ENCODE data around the gene ELOVL7.
A peak's percentile ranks its signal among the peaks of the same experiment; 100 is the strongest.
"Not testable (repeated sequence)": the region's sequence is repeated elsewhere in the genome, so short reads cannot be mapped to it uniquely, and the experiment has no call there.

Gene ELOVL7

DNA sequence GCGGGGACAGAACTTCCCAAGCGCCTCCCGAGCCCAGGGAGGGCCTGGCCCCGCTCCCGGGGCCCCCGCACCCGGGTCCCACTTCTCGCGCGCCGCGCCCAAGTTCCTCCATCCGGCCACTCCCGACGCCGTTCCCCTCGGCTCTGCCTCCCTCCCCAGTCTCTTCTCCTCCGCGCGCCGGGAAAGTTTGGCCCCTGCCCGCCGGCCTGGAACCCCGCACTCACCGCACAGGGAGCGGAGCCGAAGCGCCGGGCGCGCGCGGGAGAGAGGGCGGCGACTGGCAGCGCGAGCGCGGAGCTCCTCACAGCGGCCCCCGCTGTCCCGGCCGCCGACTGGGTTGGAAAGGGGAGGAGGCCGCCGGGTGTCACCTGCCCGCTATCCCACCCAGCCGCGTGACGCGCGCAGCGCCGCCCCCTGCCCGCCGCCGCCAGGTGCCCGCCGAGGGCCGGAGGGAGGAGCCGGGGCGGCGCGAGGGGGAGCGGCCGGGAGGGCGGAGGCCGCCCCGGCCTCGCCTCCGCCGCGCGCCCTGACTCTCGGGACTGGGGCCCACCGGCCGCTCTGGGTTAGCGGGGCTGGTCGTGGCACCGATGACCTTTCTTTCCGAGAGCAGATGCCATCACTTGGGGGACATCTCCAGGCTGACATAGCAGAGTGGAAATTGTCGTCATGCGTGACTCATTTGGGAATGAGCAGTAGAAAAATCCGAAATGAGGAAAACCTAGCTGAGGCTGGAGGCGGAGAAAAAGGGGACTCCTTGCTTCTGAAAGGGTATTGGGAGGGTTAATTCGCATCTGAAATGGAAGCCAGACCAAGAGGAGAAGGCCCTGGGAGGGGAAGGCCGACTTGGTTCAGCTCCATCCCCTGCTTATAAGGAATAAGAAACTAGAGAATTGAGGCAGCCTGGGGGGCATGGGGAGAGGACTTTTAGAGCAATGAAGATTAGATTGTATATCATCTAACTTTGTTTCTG is at the start of gene ELOVL7:
TSS of gene ELOVL7 (minus strand) at position 334 of the 970 bp plus-strand sequence. CDS start 56,872 bp downstream, outside the sequence.
- DNase-seq (ENCODE audit: insufficient read length, low spot score) (peak; percentile 67), FAIRE-seq (peak; percentile 89)

DNA sequence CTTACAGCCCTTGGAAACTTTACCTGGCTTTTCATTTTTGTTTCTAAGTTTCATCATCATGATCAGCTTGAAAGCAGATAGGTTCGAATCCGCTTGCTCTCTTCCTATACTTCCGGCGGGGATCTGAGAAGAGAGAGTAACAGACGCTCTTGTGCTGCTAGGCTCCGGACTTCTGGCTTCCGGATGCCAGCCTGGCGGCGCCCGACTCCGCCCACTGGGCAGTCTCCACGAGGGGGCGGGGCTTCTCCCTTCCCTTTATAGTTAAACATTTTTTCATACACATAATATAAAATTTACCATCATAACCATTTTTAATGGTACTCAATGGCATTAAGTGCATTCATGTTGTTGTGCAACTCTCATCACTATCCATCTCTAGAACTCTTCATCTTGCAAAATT is 49.5 kb upstream of the ELOVL7 start:
- FAIRE-seq (no peak), DNase-seq (ENCODE audit: insufficient read length, low spot score) (no peak)

DNA sequence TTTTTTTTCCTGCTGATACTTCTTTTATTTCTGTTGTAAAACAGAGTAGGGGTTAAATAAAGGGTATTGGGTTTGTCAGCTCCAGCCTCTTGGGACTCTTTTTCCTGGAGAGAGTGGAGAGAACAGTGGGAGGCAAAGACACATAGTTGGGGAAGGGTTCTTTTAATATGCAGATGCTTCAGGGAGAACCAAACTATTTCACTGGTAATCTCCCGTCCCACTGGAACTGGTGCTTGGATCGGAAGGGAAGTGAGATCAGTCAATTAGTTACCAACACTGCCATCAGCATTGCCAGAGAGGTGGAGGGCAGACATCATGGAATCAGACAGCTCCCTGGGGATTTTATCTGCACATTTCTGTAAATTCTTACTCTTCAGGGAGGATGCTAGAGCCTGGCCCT is 47.6 kb upstream of the ELOVL7 start:
- DNase-seq (ENCODE audit: insufficient read length, low spot score): no peak
- FAIRE-seq: no peak

GRCh38 chr5:60888359-60889061 is 44.4 kb upstream of the ELOVL7 start:
- no peak for FAIRE-seq

GRCh38 chr5:60887746-60888145 is 43.7 kb upstream of the ELOVL7 start:
- FAIRE-seq: no peak
- DNase-seq (ENCODE audit: insufficient read length, low spot score): no peak

More at GRCh38 chr5:60888359-60889061, 44.4 kb upstream of the ELOVL7 start:
- DNase-seq (ENCODE audit: insufficient read length, low spot score): no peak

DNA sequence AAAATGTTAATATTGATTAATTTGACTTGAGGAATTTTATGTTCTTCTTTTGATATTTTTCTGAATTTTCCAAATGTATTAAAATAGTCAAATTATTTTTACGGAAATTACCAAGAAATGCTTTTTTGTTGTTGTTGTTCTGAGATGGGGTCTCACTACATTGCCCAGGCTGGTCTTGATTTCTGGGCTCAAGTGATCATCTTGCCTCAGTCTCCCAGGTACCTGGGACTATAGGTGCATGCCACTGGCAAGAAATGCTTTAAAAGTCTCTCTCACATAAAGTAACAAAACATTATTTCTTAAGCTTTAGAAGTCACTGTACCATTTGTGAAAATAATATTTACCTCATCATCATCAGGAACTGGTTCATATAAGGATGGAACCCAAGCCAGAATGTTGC is 43.0 kb upstream of the ELOVL7 start:
- DNase-seq (ENCODE audit: insufficient read length, low spot score) (no peak), FAIRE-seq (no peak)

DNA sequence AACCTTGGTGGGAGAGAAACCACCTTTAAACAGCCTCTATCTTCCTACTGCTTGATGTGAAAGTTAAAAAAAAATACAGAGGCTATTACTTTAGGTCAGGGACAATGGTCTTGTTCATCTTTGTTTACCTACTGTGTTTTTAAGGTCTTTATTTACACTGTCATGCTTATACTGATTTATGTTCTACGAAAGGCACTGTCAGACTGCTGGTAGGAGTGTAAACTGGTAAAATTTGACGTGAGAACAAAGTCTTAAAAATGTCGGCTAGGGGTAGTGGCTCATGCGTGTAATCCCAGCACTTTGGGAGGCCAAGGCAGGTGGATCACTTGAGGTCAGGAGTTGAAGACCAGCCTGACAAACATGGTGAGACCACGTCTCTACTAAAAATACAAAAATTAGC is 42.1 kb upstream of the ELOVL7 start:
- DNase-seq (ENCODE audit: insufficient read length, low spot score) (no peak), FAIRE-seq (no peak)

GRCh38 chr5:60883229-60883628 is 39.2 kb upstream of the ELOVL7 start:
- no peak for FAIRE-seq
- DNase-seq (ENCODE audit: insufficient read length, low spot score): peak; percentile 29

DNA sequence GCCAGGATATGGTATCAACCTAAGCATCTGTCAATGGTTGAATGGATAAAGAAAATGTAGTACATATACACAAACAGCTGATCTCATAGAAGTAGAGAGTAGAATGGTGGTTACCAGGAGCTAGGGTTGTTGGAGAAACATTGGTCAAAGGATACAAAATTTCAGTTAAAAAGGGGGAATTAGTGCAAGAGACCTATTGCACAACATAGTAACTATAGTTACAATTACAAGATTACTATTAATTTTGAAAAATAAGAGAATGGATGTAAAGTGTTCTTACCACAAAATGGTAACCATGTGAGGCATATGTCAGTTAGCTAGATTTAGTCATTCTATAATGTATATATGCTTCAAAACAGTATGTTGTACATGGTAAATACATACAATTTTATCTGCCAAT is 28.8 kb upstream of the ELOVL7 start:
- FAIRE-seq: no peak
- DNase-seq (ENCODE audit: insufficient read length, low spot score): no peak

GRCh38 chr5:60870857-60871256 is 26.8 kb upstream of the ELOVL7 start:
- FAIRE-seq: no peak
- DNase-seq (ENCODE audit: insufficient read length, low spot score): no peak

DNA sequence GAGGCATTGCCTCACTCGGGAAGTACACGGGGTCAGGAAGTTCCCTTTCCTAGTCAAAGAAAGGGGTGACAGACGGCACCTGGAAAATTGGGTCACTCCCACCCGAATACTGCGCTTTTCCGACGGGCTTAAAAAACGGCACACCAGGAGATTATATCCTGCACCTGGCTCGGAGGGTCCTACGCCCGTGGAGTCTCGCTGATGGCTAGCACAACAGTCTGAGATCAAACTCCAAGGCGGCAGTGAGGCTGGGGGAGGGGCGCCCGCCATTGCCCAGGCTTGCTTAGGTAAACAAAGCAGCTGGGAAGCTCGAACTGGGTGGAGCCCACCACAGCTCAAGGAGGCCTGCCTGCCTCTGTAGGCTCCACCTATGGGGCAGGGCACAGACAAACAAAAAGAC is 16.5 kb upstream of the ELOVL7 start:
- not testable (repeated sequence) for FAIRE-seq; DNase-seq (ENCODE audit: insufficient read length, low spot score)

DNA sequence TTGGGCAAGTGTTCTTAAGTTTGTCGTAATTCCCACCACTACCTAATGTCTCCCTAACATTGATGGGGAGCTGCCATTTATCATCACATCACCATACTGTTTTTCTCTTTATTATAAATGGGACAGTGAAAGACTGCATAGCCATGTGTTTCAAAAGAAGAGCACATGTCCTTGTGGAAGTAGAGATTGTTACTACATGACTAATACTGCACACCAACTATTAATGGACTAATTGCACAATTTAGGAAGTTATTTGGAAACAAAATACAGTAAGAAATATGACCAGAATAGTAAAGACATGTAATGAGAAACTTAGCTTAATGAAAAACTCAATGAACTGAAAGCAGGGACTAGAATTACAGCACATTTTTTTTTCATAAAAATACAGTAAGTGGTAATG is 12.0 kb upstream of the ELOVL7 start:
- no peak for DNase-seq (ENCODE audit: insufficient read length, low spot score)
- no peak for FAIRE-seq

DNA sequence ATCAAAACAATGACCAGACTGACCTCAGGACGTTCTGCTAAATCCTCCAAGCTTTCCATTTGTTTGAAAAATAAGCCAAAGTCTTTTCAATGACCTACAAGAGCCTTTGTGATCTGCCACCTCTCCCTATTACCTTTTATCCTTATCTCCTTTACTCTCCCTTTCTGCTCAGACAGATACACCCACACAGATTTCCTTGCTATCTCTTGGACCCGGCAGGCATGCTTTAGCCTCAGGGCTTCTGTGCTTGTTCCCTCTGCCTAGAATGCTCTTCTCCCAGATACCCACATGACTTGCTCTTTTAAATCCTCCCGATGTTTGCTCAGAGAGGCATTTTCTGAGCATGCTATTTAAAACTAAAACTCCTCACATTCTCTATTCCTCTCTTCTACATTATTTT is 8.9 kb upstream of the ELOVL7 start:
- no peak for FAIRE-seq
- no peak for DNase-seq (ENCODE audit: insufficient read length, low spot score)

DNA sequence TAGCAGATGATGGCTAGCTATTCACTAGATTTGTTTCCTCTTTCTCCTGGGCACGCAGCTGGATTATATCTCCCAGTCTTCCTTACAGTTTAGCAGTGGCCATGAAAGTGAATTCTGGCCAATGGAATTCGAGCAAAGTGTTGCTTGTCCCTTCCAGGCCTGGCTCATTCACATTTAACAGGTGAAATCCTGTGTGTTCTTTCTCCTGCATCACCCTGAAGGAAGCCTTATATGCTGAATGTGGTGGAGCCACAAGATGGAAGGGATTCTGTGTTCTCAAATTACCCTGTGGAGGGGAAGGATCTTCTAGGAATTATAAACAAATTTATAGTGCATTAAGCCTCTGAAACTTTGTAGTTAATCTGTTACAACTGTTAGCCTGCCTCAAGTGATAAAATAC is 8.2 kb upstream of the ELOVL7 start:
- FAIRE-seq (no peak), DNase-seq (ENCODE audit: insufficient read length, low spot score) (no peak)

GRCh38 chr5:60851626-60852025 is 7.6 kb upstream of the ELOVL7 start:
- DNase-seq (ENCODE audit: insufficient read length, low spot score): no peak
- FAIRE-seq: no peak

- FAIRE-seq (no peak), DNase-seq (ENCODE audit: insufficient read length, low spot score) (no peak)
Measured at GRCh38 chr5:60846298-60846697, 2.2 kb upstream of the ELOVL7 start.

DNA sequence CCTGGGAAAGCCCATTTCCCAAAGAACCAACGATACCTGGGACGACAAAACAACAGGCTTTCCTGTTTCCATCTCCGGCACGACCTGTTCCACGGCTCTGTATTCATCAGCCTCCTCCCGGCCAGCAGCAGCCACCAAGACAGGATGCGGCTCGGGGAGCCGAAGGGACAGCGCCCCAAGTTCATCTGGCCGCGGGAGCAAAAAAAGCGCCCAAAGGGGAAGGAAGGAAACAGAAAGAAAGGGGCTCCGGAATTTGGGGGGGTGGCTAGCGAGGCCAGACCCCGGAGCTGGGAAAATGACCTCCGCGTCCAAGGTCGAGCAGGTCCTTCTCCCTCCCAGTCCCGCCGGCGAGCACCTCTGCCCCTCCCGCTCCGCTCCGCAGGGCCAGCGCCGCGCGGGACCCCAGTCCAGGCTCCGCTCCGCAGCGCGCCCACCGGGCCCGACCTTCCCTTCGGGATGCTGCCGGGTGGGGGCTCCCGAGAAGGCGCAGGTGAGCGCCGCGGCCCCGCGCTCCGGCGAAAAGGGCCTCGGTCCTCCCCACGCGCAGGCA is 608 bp downstream of the ELOVL7 start:
- FAIRE-seq (no peak), DNase-seq (ENCODE audit: insufficient read length, low spot score) (peak; percentile 28)

DNA sequence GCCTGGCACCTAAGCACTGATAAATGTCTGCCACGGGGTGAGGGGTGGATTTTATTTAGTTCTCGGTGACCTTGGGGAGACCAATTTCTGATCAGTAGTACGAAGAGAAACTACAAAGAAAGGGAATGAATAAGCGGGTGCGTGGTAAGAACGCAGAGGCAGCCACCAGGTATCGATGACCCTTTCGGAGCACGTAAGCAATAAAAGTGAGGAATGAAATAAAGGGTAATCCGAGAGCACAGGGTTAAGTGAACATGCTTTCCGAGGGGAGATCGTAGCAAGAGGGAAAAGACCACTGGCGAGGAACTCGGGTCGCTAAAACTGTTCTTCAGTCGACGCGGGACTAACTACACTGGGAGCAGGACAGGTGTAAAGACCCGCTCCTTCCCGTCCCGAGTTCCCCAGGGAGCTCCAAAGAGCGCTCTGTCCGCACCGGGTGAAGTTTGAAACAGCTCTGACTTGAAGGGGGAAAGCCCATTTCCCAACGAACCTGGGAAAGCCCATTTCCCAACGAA is 1.1 kb downstream of the ELOVL7 start:
- no peak for FAIRE-seq

DNA sequence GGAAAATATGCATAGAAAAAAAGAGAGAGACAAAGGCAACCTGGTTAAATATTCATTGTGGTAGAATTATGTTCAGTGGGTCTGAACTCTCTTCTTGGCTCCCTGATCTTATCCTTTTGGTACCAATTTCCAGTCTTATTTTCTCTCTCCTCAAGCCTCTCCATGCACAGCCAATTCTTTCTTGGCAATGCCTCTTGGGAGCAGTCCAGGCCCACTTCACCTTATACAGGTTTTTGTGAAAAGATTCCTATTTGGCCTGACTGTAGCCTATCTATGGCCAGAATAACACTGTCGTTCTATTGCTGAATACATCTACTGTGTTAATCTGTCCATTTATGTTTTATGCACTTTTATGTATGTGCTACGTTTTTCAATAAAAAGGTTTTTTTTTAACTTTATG is 2.7 kb downstream of the ELOVL7 start:
- DNase-seq (ENCODE audit: insufficient read length, low spot score) (no peak), FAIRE-seq (no peak)

More for the DNA sequence above, 1.1 kb downstream of the ELOVL7 start:
- DNase-seq (ENCODE audit: insufficient read length, low spot score): no peak

GRCh38 chr5:60836131-60836530 is 7.9 kb downstream of the ELOVL7 start:
- DNase-seq (ENCODE audit: insufficient read length, low spot score): no peak
- no peak for FAIRE-seq

GRCh38 chr5:60835554-60835953 is 8.5 kb downstream of the ELOVL7 start:
- FAIRE-seq (no peak), DNase-seq (ENCODE audit: insufficient read length, low spot score) (no peak)
